Progenitor cell of endocrine pancreas (in vitro differentiated cells): Measurements from ENCODE around the gene PRR19. TPM values are rescaled to one million over a fixed set of nuclear protein-coding genes. Genes with fewer than 3 reads are reported as not detected.
"Not testable (repeated sequence)": the region's sequence is repeated elsewhere in the genome, so short reads cannot be mapped to it uniquely, and the experiment has no call there.

ENCODE experiments used
- DNase-seq: peaks from one replicate; pipeline ENCODE4 v3.0.0; 2021; ENCODE audit warnings: low spot score; ENCODE audit not compliant: unreplicated experiment
- H3K27ac Mint-ChIP-seq: 2 replicates; pipeline ENCODE4 v1.8.0; 2021; ENCODE audit warnings: mild to moderate bottlenecking, moderate library complexity, mixed read lengths
- H3K27me3 Mint-ChIP-seq: 2 replicates; pipeline ENCODE4 v1.8.0; 2021; ENCODE audit warnings: mixed read lengths
- H3K36me3 Mint-ChIP-seq: 2 replicates; pipeline ENCODE4 v1.8.0; 2022; ENCODE audit warnings: mixed read lengths; ENCODE audit not compliant: insufficient read depth
- H3K4me1 Mint-ChIP-seq: 2 replicates; pipeline ENCODE4 v1.8.0; 2021; ENCODE audit warnings: low read depth, mixed read lengths
- H3K4me3 Mint-ChIP-seq: 2 replicates; pipeline ENCODE4 v1.8.0; 2021; ENCODE audit warnings: low read depth, mild to moderate bottlenecking, moderate library complexity, mixed read lengths
- H3K9me3 Mint-ChIP-seq: 2 replicates; pipeline ENCODE4 v1.8.0; 2021; ENCODE audit warnings: low read depth, mixed read lengths
- total RNA-seq: library from RNA; stranded (reverse); gene quantifications from 2 replicates; pipeline ENCODE4 v1.2.1, GENCODE V29; 2021
- TF ChIP-seq, protein P1 (sequence below): fragments of 200-600 bp; sonication (generic); IDR thresholded peaks from one replicate; pipeline ENCODE4 v1.5.0; 2021; ENCODE audit warnings: antibody characterized with exemption, mild to moderate bottlenecking; ENCODE audit not compliant: unreplicated experiment

PRR19 gene
- total RNA-seq, 1 donor from 2014 or later = 3.4 TPM

DNA sequence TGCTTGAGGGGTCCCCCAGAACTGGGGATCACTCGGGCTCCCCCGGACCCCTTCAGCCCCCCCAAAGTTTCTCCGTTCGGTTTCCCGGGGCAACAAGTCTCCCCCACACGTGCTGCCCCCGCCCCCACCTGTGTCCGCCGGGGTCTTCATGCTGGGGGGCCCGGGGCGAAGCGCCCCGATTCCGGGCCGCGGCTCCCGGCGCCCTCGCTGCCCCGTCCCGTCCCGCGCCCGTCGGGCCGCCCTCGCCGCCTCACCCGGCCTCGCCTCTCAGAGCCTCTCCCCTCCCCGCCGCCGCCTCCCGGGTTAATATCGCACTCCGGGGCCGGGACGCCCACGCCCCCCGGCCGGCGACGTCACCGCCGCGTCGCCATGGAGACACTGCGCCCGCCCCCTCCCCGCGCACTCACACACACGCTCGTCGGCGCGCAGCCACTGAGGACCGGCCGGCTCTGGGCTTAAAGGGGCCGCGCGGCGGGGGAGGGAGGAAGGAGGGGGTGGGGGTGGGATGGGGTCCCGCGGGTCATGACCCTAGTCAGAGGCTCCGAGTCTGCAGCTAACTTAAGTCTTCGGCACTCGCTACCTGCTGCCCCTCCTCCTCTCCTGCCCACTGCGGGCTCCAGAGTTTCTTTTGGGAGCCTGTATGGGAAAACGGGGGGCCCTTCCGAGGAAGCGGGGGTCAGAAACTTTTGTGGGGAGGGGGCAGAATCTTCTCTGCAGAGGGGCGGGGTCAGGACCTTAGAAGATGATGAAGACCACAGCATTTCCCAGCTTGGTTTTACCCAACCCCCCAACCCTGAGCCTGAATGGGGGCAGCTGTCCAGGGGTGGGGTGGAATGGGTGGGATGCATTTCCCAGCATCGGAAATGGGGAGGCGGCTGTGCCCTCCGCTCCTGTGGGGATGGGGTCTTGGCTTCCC is 46.8 kb upstream of the PRR19 start, which contains the start of gene ERF:
ERF (minus strand) TSS at position 279 of the 916 bp plus-strand sequence; CDS start at position 150, 129 bp downstream.
- TF ChIP-seq, protein P1, sequence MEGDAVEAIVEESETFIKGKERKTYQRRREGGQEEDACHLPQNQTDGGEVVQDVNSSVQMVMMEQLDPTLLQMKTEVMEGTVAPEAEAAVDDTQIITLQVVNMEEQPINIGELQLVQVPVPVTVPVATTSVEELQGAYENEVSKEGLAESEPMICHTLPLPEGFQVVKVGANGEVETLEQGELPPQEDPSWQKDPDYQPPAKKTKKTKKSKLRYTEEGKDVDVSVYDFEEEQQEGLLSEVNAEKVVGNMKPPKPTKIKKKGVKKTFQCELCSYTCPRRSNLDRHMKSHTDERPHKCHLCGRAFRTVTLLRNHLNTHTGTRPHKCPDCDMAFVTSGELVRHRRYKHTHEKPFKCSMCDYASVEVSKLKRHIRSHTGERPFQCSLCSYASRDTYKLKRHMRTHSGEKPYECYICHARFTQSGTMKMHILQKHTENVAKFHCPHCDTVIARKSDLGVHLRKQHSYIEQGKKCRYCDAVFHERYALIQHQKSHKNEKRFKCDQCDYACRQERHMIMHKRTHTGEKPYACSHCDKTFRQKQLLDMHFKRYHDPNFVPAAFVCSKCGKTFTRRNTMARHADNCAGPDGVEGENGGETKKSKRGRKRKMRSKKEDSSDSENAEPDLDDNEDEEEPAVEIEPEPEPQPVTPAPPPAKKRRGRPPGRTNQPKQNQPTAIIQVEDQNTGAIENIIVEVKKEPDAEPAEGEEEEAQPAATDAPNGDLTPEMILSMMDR = no peak
- Mint-ChIP-seq H3K4me3 (peak within 1 kb of the TSS; percentile 76), H3K27me3 (no peaks in the 10 kb centered on the region), H3K4me1 (peaks cover 19% of the 10 kb centered on the region), H3K27ac (peak within 1 kb of the TSS; percentile 77), H3K36me3 (no peaks in the 10 kb centered on the region), H3K9me3 (no peaks in the 10 kb centered on the region)
- DNase-seq = peak; percentile 89

DNA sequence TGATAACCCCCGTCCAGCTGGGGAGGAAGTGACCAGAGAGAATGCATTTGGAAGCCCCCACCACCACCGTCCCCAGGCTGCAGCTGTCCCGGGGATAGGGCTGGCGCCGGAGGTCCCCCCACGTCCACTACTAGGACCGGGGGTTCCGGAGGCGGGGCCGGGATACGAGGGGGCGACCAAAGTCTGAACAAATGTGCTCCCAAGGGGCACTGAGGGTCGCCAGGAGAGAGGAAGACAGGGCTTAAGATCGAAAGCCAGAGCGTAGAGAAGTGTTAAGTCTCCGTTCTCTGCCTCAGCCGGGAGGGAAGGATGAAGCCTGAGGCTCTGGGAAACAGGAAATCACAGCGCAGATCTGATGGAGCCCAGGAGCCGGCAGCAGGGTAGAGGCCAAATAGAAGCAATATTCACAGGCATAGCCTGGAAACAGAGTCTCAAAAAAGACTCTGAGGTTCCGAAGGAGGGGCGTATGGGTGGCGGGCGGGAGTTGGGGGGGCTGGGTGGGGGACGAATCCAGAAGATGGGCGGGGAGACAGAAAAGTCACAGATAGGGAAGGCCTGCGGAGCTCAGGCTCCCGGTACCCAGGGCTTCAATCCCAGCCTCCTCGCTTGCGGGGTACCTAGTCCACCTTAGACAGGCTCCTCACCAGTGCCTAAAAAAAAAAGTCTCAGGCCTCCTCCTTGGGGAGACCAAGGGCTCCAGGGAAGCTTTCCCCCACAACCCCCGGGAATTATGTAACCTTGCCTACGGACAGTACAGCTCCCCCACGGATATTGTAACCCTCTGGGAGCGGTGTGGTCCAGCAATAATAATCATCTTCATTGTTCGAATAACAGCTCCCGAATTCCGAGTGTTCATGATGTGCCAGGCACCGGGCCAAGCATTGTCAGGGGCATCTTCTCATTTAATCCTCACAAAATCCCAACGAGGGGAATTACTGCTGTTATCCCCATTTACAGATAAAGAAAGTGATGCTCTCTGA is 45.9 kb upstream of the PRR19 start:
- DNase-seq = no peak
- Mint-ChIP-seq H3K4me3 (peak overlapping the region; percentile 76), H3K36me3 (no peaks in the 10 kb centered on the region), H3K9me3 (no peaks in the 10 kb centered on the region), H3K27ac (peak overlapping the region; percentile 59), H3K4me1 (peaks cover 19% of the 10 kb centered on the region), H3K27me3 (no peaks in the 10 kb centered on the region)
- TF ChIP-seq, protein P1 = no peak

DNA sequence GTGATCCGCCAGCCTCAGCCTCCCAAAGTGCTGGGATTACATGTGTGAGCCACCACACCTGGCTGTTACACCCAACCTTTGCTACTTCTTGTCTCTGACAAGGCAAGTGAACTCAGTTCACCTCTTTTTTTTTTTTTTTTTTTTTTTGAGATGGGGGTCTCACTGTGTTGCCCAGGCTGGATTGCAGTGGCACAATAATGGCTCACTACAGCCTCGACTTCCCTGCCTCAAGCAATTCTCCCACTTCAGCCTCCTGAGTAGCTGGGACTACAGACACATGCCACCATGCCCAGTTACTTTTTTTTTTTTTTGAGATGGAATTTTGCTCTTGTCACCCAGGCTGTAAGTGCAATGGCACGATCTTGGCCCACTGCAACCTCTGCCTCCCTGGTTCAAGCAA is 44.1 kb upstream of the PRR19 start:
- H3K27me3 Mint-ChIP-seq, H3K36me3 Mint-ChIP-seq, H3K4me3 Mint-ChIP-seq, H3K9me3 Mint-ChIP-seq, DNase-seq, H3K4me1 Mint-ChIP-seq, H3K27ac Mint-ChIP-seq: not testable (repeated sequence)

DNA sequence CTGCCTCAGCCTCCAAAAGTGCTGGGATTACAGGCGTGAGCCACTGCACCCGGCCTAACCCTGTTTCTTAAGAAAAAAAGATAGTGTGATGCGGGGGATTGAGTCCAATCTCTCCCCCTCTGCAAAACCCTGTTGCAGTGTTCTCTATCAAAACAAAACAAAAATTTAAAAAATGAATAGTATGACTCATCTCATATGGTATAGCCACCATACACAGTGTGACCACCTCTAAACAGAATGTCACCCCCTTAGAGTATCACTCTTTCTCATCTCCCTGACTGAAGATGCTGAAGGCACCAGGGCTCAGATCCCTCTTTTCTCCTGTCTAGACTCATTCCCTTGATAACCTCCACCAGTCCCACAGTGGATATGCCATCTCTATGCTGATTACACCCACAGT is 40.2 kb upstream of the PRR19 start:
- Mint-ChIP-seq H3K36me3 (no peaks in the 10 kb centered on the region), H3K27me3 (no peaks in the 10 kb centered on the region)
- TF ChIP-seq, protein P1 = no peak

DNA sequence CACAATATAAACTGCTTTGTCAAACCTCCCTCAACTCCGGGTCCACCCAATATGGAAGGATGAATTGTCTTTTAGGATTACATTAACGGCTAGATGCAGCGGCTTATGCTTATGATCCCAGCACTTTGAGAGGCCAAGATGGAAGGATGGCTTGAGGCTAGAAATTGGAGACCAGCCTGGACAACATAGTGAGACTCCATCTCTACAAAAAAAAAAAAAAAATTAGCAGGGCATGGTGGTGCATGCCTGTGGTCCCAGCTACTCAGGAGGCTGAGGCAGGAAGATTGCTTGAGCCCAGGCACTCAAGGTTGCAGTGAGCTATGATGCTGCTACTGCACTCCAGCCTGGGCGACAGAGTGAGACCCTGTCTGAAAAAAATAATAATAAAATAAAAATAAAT is 35.8 kb upstream of the PRR19 start:
- H3K4me1 Mint-ChIP-seq = peaks cover 19% of the 10 kb centered on the region
- not testable (repeated sequence) for H3K9me3 Mint-ChIP-seq, H3K27me3 Mint-ChIP-seq, H3K27ac Mint-ChIP-seq, H3K4me3 Mint-ChIP-seq, DNase-seq, H3K36me3 Mint-ChIP-seq

More for the DNA sequence above, 40.2 kb upstream of the PRR19 start:
- H3K4me1 Mint-ChIP-seq = no peaks in the 10 kb centered on the region
- no peak overlapping the region for H3K4me3 Mint-ChIP-seq
- H3K9me3 Mint-ChIP-seq = no peaks in the 10 kb centered on the region
- H3K27ac Mint-ChIP-seq = peak overlapping the region; percentile 45
- DNase-seq = no peak

DNA sequence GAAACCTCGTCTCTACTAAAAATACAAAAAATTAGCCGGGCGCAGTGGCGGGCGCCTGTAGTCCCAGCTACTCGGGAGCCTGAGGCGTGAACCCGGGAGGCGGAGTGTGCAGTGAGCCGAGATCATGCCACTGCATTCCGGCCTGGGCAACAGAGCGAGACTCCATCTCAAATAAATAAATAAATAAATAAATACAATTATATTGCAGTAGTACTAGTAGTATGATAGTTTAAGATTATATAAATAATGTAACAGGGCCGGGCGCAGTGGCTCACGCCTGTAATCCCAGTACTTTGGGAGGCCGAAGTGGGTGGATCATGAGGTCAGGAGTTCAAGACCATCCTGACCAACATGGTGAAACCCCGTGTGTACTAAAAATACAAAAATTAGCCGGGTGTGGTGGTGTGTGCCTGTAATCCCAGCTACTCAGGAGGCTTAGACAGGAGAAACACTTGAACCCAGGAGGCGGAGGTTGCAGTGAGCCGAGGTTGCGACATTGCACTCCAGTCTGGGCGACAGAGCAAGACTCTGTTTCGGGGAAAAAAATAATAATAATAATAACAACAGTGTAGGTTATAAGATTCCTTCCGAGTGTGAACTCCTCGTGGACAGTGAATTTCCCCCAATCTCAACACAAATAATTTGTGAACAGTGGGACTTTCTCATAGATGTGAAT is 34.9 kb upstream of the PRR19 start:
- H3K9me3 Mint-ChIP-seq, H3K27me3 Mint-ChIP-seq, H3K36me3 Mint-ChIP-seq, H3K27ac Mint-ChIP-seq, DNase-seq, H3K4me3 Mint-ChIP-seq: not testable (repeated sequence)
- peaks cover 22% of the 10 kb centered on the region for H3K4me1 Mint-ChIP-seq
